ENCODE results near the gene U2AF1L4.
A peak's percentile ranks its signal among the peaks of the same experiment; 100 is the strongest.

Gene U2AF1L4

DNA sequence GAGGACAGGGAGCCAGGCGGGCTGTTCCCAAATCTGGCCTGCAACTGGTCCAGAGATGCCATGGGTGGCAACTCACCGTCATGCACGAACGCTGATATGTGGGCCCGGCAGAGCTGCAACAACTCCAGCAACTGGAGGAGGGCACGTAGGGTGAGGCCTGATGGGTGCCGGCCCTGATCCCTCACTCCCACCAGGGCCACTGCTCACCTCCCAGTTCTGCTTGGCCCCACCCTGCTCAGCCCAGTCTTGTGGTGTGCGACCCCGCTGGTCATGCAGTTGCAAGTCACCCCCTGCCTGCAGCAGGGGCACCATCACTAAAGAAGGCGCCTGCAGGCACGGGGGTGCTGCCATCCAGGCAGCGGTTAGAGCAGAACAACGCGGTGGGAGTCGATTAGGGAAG is 47.1 kb upstream of the U2AF1L4 start:
- Histone ChIP-seq H3K9me3 (ENCODE audit: control insufficient read depth, insufficient read depth, low read length) (no peaks in the 10 kb centered on the region), H3K79me2 (ENCODE audit: control insufficient read depth, low read length) (no peaks in the 10 kb centered on the region), H3K4me3 (ENCODE audit: low read length) (no peak overlapping the region), H3K27me3 (ENCODE audit: control insufficient read depth, low read length) (peaks cover 7% of the 10 kb centered on the region; the same call in 1 of the 2 replicates), H3K4me1 (ENCODE audit: control insufficient read depth, low read length) (no peaks in the 10 kb centered on the region), H3K36me3 (ENCODE audit: control insufficient read depth, low read length) (no peaks in the 10 kb centered on the region), H3K9me2 (replicated peaks; ENCODE audit: control insufficient read depth, low read length) (no peaks in the 10 kb centered on the region), H3K27ac (ENCODE audit: low read depth, low read length) (no peak overlapping the region), H4K20me1 (ENCODE audit: control insufficient read depth, insufficient read depth, low read depth, low read length) (no peaks in the 10 kb centered on the region), H3K4me2 (ENCODE audit: low read length) (no peak overlapping the region), H3F3A (ENCODE audit: control insufficient read depth, insufficient read depth) (no peaks in the 10 kb centered on the region)
- no peak for TF ChIP-seq CTCF (IDR thresholded peaks at IDR 0.05; ENCODE audit: low read depth, low read length, poor library complexity, severe bottlenecking)
- no peak for TF ChIP-seq EZH2phosphoT487 (IDR thresholded peaks at IDR 0.05; ENCODE audit: borderline replicate concordance, low read length)

- Histone ChIP-seq H3F3A (ENCODE audit: control insufficient read depth, insufficient read depth) (no peaks in the 10 kb centered on the region), H3K27ac (ENCODE audit: low read depth, low read length) (no peak overlapping the region), H3K9me3 (ENCODE audit: control insufficient read depth, insufficient read depth, low read length) (no peaks in the 10 kb centered on the region), H3K9me2 (replicated peaks; ENCODE audit: control insufficient read depth, low read length) (no peaks in the 10 kb centered on the region), H3K79me2 (ENCODE audit: control insufficient read depth, low read length) (no peaks in the 10 kb centered on the region), H4K20me1 (ENCODE audit: control insufficient read depth, insufficient read depth, low read depth, low read length) (no peaks in the 10 kb centered on the region), H3K36me3 (ENCODE audit: control insufficient read depth, low read length) (no peaks in the 10 kb centered on the region), H3K4me2 (ENCODE audit: low read length) (no peak overlapping the region), H3K4me3 (ENCODE audit: low read length) (no peak overlapping the region), H3K4me1 (ENCODE audit: control insufficient read depth, low read length) (no peaks in the 10 kb centered on the region), H3K27me3 (ENCODE audit: control insufficient read depth, low read length) (peaks cover 7% of the 10 kb centered on the region; the same call in 1 of the 2 replicates)
- no peak for TF ChIP-seq EZH2phosphoT487 (IDR thresholded peaks at IDR 0.05; ENCODE audit: borderline replicate concordance, low read length)
- no peak for TF ChIP-seq CTCF (IDR thresholded peaks at IDR 0.05; ENCODE audit: low read depth, low read length, poor library complexity, severe bottlenecking)
Observed at GRCh38 chr19:35791814-35792279, 46.6 kb upstream of the U2AF1L4 start.

- H3K4me2 ChIP-seq (ENCODE audit: low read length), result no peak overlapping the region
- TF ChIP-seq EZH2phosphoT487 (IDR thresholded peaks at IDR 0.05; ENCODE audit: borderline replicate concordance, low read length), result no peak
- TF ChIP-seq CTCF (IDR thresholded peaks at IDR 0.05; ENCODE audit: low read depth, low read length, poor library complexity, severe bottlenecking), result peak; percentile 64
- no peaks in the 10 kb centered on the region for H3F3A ChIP-seq (ENCODE audit: control insufficient read depth, insufficient read depth)
- H3K79me2 ChIP-seq (ENCODE audit: control insufficient read depth, low read length), result no peaks in the 10 kb centered on the region
- H3K27ac ChIP-seq (ENCODE audit: low read depth, low read length), result no peak overlapping the region
- no peaks in the 10 kb centered on the region for H4K20me1 ChIP-seq (ENCODE audit: control insufficient read depth, insufficient read depth, low read depth, low read length)
- no peaks in the 10 kb centered on the region for H3K4me1 ChIP-seq (ENCODE audit: control insufficient read depth, low read length)
- H3K27me3 ChIP-seq (ENCODE audit: control insufficient read depth, low read length), result 0 out of 2 replicates have a peak, but pooled peaks cover 2% of the 10 kb centered on the region
- no peaks in the 10 kb centered on the region for H3K9me3 ChIP-seq (ENCODE audit: control insufficient read depth, insufficient read depth, low read length)
- no peaks in the 10 kb centered on the region for H3K36me3 ChIP-seq (ENCODE audit: control insufficient read depth, low read length)
- H3K4me3 ChIP-seq (ENCODE audit: low read length), result no peak overlapping the region
- no peaks in the 10 kb centered on the region for H3K9me2 ChIP-seq (replicated peaks; ENCODE audit: control insufficient read depth, low read length)
Observed at GRCh38 chr19:35790981-35791813, 46.0 kb upstream of the U2AF1L4 start.
